Left lung (tissue), 4 donors: Measurements from ENCODE around the gene LASP1NB.

ENCODE experiments used
- ATAC-seq: fragments of 200-7000 bp; cut with Tn5 transposase; one replicate; pipeline ENCODE4 v1.9.1; 2020; ENCODE audit warnings: moderate library complexity
- DNase-seq, 4 donors: peaks; one replicate each; pipeline ENCODE4 v3.0.0-alpha.2; 2013 to 2020
- H3K27ac ChIP-seq, 2 donors: fragments of 200-600 bp; sonication (generic) in 1 of 2; one replicate each; pipeline versions ENCODE4 v1.5.0 to v1.8.0; 2020 to 2021
- H3K27me3 ChIP-seq, 2 donors: fragments of 200-600 bp; sonication (generic) in 1 of 2; one replicate each; pipeline versions ENCODE4 v1.5.0 to v1.8.0; 2020 to 2021
- H3K36me3 ChIP-seq, 2 donors: fragments of 200-600 bp; sonication (generic) in 1 of 2; one replicate each; pipeline versions ENCODE4 v1.5.0 to v1.8.0; 2020 to 2021
- H3K4me1 ChIP-seq, 2 donors: fragments of 200-600 bp; one replicate each; pipeline ENCODE4 v1.8.0; 2021
- H3K4me3 ChIP-seq, 2 donors: fragments of 200-600 bp; sonication (generic) in 1 of 2; one replicate each; pipeline versions ENCODE4 v1.5.0 to v1.8.0; 2020 to 2021; ENCODE audit warnings: mild to moderate bottlenecking in 1 of 2
- H3K9me3 ChIP-seq, 2 donors: fragments of 200-600 bp; sonication (generic) in 1 of 2; one replicate each; pipeline versions ENCODE4 v1.5.0 to v1.8.0; 2020 to 2021
- CTCF ChIP-seq, 2 donors: fragments of 200-600 bp; sonication (generic) in 1 of 2; IDR thresholded peaks; one replicate each; pipeline versions ENCODE4 v1.5.0 to v1.8.0; 2021; ENCODE audit warnings: antibody characterized with exemption in 2 of 2
- intact Hi-C, 2 donors: fragments of 100-400 bp; cut with DNase I; formaldehyde crosslinking; loops; one replicate each; pipeline versions ENCODE4 v1.11.2 to v1.14.2; 2022
- donor health status: DM: no; HTN: yes; CAD: no.
- donor health status: DM: no; HTN: no; CAD: no.

LASP1NB gene

GRCh38 chr17:38892083-38892482, 33.3 kb upstream of the LASP1NB start:
- Histone ChIP-seq H3K4me3 (no peak overlapping the region), H3K27ac (peak overlapping the region in 1 of 2 donors; percentile 76), H3K9me3 (no peaks in the 10 kb centered on the region), H3K4me1 (peaks cover 28 to 88% of the 10 kb centered on the region in 2 donors), H3K36me3 (peaks cover 0 to 90% of the 10 kb centered on the region in 2 donors), H3K27me3 (no peaks in the 10 kb centered on the region)
- ATAC-seq (no peak), DNase-seq (no peak)
- TF ChIP-seq CTCF (IDR thresholded peaks at IDR 0.05) = no peak
- intact Hi-C loops = no loop called here

- Histone ChIP-seq H3K4me1 (peaks cover 29 to 88% of the 10 kb centered on the region in 2 donors), H3K9me3 (no peaks in the 10 kb centered on the region), H3K27ac (peak overlapping the region in 1 of 2 donors; percentile 76), H3K36me3 (peaks cover 0 to 86% of the 10 kb centered on the region in 2 donors), H3K4me3 (no peak overlapping the region), H3K27me3 (no peaks in the 10 kb centered on the region)
- no peak for TF ChIP-seq CTCF (IDR thresholded peaks at IDR 0.05)
- no peak for ATAC-seq
- intact Hi-C loops = no loop called here
- no peak for DNase-seq
Observed at GRCh38 chr17:38892620-38893019, 32.8 kb upstream of the LASP1NB start.

- H3K9me3 ChIP-seq = no peaks in the 10 kb centered on the region
- no peak for TF ChIP-seq CTCF (IDR thresholded peaks at IDR 0.05)
- no peak for DNase-seq
- peak overlapping the region; percentile 60 to 76 for H3K27ac ChIP-seq
- intact Hi-C loops = no loop called here
- H3K27me3 ChIP-seq = no peaks in the 10 kb centered on the region
- H3K4me1 ChIP-seq = peaks cover 31 to 91% of the 10 kb centered on the region in 2 donors
- H3K4me3 ChIP-seq = no peak overlapping the region
- H3K36me3 ChIP-seq = peaks cover 0 to 82% of the 10 kb centered on the region in 2 donors
- no peak for ATAC-seq
Observed at GRCh38 chr17:38893113-38893512, 32.3 kb upstream of the LASP1NB start.

- no peak for TF ChIP-seq CTCF (IDR thresholded peaks at IDR 0.05)
- H3K4me1 ChIP-seq = peaks cover 36 to 96% of the 10 kb centered on the region in 2 donors
- intact Hi-C loops = no loop called here
- peaks cover 0 to 82% of the 10 kb centered on the region in 2 donors for H3K36me3 ChIP-seq
- no peaks in the 10 kb centered on the region for H3K27me3 ChIP-seq
- H3K4me3 ChIP-seq = no peak overlapping the region
- DNase-seq (peak in 1 of 4 donors; percentile 86), ATAC-seq (peak; percentile 48)
- peak overlapping the region; percentile 60 to 76 for H3K27ac ChIP-seq
- H3K9me3 ChIP-seq = no peaks in the 10 kb centered on the region
Observed at GRCh38 chr17:38893607-38894006, 31.8 kb upstream of the LASP1NB start.

GRCh38 chr17:38894276-38894675, 31.1 kb upstream of the LASP1NB start:
- Histone ChIP-seq H3K9me3 (no peaks in the 10 kb centered on the region), H3K36me3 (peaks cover 0 to 84% of the 10 kb centered on the region in 2 donors), H3K27me3 (no peaks in the 10 kb centered on the region), H3K4me1 (peaks cover 40 to 98% of the 10 kb centered on the region in 2 donors), H3K27ac (peak overlapping the region; percentile 60 to 76), H3K4me3 (no peak overlapping the region)
- no peak for DNase-seq
- no peak for TF ChIP-seq CTCF (IDR thresholded peaks at IDR 0.05)
- intact Hi-C loops = no loop called here
- ATAC-seq = no peak
